Measurements from ENCODE around the gene KCNMB2.

DNA sequence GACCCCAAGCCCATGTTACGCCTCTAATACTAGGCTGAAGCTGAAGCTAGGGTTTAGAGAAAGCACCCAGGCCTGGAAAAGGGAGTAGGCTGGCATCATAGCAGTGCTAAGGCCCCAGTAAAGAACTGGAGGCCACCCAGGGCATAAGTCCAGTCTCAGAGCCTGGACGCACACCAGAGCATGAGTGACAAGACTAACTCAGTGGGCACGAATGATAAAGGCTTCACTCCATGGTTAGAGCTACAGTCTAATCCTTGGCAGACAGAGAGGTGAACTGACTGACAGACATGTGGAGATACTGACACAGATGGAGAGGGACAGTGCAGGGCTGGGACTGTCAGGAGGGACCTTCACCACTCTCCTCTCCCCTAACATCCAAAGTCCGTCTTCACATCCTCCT is 139.8 kb downstream of the KCNMB2 start:
- TF ChIP-seq, protein P1, sequence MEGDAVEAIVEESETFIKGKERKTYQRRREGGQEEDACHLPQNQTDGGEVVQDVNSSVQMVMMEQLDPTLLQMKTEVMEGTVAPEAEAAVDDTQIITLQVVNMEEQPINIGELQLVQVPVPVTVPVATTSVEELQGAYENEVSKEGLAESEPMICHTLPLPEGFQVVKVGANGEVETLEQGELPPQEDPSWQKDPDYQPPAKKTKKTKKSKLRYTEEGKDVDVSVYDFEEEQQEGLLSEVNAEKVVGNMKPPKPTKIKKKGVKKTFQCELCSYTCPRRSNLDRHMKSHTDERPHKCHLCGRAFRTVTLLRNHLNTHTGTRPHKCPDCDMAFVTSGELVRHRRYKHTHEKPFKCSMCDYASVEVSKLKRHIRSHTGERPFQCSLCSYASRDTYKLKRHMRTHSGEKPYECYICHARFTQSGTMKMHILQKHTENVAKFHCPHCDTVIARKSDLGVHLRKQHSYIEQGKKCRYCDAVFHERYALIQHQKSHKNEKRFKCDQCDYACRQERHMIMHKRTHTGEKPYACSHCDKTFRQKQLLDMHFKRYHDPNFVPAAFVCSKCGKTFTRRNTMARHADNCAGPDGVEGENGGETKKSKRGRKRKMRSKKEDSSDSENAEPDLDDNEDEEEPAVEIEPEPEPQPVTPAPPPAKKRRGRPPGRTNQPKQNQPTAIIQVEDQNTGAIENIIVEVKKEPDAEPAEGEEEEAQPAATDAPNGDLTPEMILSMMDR (IDR thresholded peaks at IDR 0.05): no peak
- TF ChIP-seq POLR2A (IDR thresholded peaks at IDR 0.05) (no peak), POLR2AphosphoS5 (IDR thresholded peaks at IDR 0.05) (no peak), EP300 (IDR thresholded peaks at IDR 0.05) (no peak)

Measured in stomach (tissue), 4 donors.